Measurements from ENCODE around the gene TBC1D2. TPM values are rescaled to one million over a fixed set of nuclear protein-coding genes. Genes with fewer than 3 reads are reported as not detected.

TBC1D2 gene, protein sequence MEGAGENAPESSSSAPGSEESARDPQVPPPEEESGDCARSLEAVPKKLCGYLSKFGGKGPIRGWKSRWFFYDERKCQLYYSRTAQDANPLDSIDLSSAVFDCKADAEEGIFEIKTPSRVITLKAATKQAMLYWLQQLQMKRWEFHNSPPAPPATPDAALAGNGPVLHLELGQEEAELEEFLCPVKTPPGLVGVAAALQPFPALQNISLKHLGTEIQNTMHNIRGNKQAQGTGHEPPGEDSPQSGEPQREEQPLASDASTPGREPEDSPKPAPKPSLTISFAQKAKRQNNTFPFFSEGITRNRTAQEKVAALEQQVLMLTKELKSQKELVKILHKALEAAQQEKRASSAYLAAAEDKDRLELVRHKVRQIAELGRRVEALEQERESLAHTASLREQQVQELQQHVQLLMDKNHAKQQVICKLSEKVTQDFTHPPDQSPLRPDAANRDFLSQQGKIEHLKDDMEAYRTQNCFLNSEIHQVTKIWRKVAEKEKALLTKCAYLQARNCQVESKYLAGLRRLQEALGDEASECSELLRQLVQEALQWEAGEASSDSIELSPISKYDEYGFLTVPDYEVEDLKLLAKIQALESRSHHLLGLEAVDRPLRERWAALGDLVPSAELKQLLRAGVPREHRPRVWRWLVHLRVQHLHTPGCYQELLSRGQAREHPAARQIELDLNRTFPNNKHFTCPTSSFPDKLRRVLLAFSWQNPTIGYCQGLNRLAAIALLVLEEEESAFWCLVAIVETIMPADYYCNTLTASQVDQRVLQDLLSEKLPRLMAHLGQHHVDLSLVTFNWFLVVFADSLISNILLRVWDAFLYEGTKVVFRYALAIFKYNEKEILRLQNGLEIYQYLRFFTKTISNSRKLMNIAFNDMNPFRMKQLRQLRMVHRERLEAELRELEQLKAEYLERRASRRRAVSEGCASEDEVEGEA
- 23.7 and 25.6 TPM in 2 replicates for total RNA-seq
- long read RNA-seq, transcript TBC1D2-205 (13 exons, 3,349 nt), result major isoform, 30 of 49 reads
- long read RNA-seq, partial matches to known transcripts, result 9 of 49 reads
- long read RNA-seq, other reads (novel, unspliced or antisense), result 3 of 49 reads

DNA sequence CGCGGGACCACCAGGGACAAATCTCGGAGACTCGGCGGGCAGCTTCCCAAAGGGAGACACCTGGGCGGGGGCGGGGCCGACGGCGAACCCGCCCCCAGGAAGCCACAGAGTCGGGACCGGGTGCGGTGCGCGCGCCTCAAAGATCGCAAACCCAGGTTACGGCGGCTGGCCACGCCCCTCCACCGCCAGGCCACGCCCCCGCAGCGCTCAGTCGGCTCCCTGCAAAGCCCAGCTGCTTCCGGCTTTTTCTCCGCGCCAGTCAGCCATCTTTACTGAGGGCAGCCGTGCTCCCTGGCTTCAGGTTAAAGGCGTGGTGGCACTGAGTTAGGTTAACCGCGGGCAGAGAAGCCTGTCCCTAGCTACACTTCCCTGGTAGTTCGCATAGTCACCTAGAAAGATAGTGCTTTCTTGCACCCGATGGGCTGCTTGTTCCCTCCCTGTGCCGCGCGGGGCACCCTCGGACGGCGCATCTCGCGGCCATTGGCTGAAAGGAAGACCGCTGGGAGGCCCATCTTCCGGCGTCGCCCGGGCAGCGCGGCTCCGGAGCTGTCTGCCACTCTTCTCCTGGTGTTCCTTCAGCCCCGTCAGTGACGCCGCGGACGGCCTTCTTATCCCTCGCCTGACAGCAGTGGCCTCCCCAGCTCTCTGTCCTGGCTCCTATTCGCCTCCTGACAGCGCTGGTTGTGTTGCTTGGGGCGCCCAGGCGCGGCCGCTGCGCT, at the start of gene TBC1D2:
TSS of gene TBC1D2 (minus strand) at position 72 of the 719 bp plus-strand sequence. CDS start 108 bp downstream, outside the sequence.
- no peak for TF ChIP-seq CTCF (IDR thresholded peaks at IDR 0.05)
- peaks cover 52% of the 10 kb centered on the region for H3K4me1 Mint-ChIP-seq (ENCODE audit: unreplicated experiment)
- no peaks in the 10 kb centered on the region for H3K9me3 Mint-ChIP-seq (ENCODE audit: unreplicated experiment)
- H3K27me3 Mint-ChIP-seq (ENCODE audit: unreplicated experiment), result no peaks in the 10 kb centered on the region
- H3K27ac Mint-ChIP-seq (ENCODE audit: unreplicated experiment), result peak within 1 kb of the TSS; percentile 99
- peak; percentile 98 for DNase-seq (ENCODE audit: extremely low spot score, unreplicated experiment)
- peak within 1 kb of the TSS; percentile 92 for H3K4me3 Mint-ChIP-seq (ENCODE audit: unreplicated experiment)
- no peaks in the 10 kb centered on the region for H3K36me3 Mint-ChIP-seq (ENCODE audit: unreplicated experiment)

- TF ChIP-seq CTCF (IDR thresholded peaks at IDR 0.05), result no peak
- H3K4me3 Mint-ChIP-seq (ENCODE audit: unreplicated experiment), result no peak overlapping the region
- H3K27me3 Mint-ChIP-seq (ENCODE audit: unreplicated experiment), result peaks cover 12% of the 10 kb centered on the region
- no peaks in the 10 kb centered on the region for H3K4me1 Mint-ChIP-seq (ENCODE audit: unreplicated experiment)
- H3K9me3 Mint-ChIP-seq (ENCODE audit: unreplicated experiment), result no peaks in the 10 kb centered on the region
- no peak for DNase-seq (ENCODE audit: extremely low spot score, unreplicated experiment)
- no peak overlapping the region for H3K27ac Mint-ChIP-seq (ENCODE audit: unreplicated experiment)
- H3K36me3 Mint-ChIP-seq (ENCODE audit: unreplicated experiment), result no peaks in the 10 kb centered on the region
Measured at GRCh38 chr9:98304381-98304780, 48.9 kb upstream of the TBC1D2 start.

DNA sequence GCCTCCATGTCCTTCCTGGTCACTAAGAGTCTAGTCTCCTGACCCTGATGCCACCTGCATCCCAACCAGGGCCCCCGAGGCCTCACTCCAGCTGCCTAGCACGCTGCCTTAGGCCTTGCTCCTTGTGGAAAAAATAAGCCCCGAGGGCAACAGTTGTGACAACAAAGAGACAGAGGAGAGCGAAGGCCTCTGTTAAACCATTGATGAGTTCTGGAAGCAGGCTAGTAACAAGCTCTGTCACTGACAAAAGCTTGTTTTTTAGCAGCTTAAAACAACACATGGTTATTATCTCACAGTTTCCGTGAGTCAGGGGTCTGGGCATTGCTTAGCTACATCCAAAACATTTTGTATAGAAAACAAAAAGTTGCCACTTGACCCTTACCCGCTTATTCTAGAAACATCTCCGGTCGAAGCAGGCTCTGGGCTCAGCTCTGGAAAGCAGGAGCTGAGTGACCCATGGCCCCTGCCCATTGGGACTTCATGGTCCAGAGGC, 48.2 kb upstream of the TBC1D2 start:
- no peaks in the 10 kb centered on the region for H3K36me3 Mint-ChIP-seq (ENCODE audit: unreplicated experiment)
- no peak overlapping the region for H3K4me3 Mint-ChIP-seq (ENCODE audit: unreplicated experiment)
- H3K27me3 Mint-ChIP-seq (ENCODE audit: unreplicated experiment), result peaks cover 10% of the 10 kb centered on the region
- no peak for TF ChIP-seq CTCF (IDR thresholded peaks at IDR 0.05)
- H3K4me1 Mint-ChIP-seq (ENCODE audit: unreplicated experiment), result no peaks in the 10 kb centered on the region
- no peaks in the 10 kb centered on the region for H3K9me3 Mint-ChIP-seq (ENCODE audit: unreplicated experiment)
- DNase-seq (ENCODE audit: extremely low spot score, unreplicated experiment), result no peak
- no peak overlapping the region for H3K27ac Mint-ChIP-seq (ENCODE audit: unreplicated experiment)

DNA sequence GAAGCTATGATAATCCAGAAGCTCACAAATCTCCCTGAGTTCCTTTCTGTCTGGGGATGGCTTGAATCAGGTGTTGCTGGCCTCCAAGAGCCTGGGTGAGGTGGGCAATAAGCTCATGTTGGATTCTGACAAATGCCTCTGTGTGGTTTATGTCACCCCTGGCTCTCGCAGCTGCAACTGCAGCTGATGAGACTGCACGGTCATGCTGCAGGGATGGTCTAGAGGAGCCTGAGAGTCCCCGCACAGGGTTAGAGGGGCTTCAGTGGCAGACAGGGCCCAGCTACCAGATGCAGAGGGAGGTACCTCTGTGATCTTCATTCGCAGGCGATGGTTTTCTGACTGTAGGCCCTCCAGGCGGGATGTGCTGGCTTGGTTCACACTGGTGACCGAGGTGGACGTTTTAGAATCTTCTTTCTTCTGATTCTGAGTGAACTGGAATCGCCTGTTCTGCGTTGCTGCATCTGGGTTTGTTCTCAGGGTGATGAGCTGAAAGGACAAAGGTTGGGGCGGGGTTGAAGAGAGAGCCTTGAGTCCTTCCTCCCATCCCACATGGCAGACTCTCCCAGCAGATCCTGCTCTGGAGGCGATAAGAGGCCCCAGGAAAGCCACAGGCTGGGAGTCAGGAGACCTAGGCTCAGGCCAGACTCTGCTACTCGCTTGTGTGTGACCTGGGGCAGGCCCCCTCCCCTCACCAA, 47.6 kb upstream of the TBC1D2 start:
- Mint-ChIP-seq H3K36me3 (ENCODE audit: unreplicated experiment) (no peaks in the 10 kb centered on the region), H3K9me3 (ENCODE audit: unreplicated experiment) (no peaks in the 10 kb centered on the region), H3K27ac (ENCODE audit: unreplicated experiment) (no peak overlapping the region), H3K27me3 (ENCODE audit: unreplicated experiment) (peaks cover 10% of the 10 kb centered on the region), H3K4me1 (ENCODE audit: unreplicated experiment) (no peaks in the 10 kb centered on the region), H3K4me3 (ENCODE audit: unreplicated experiment) (no peak overlapping the region)
- TF ChIP-seq CTCF (IDR thresholded peaks at IDR 0.05), result no peak
- DNase-seq (ENCODE audit: extremely low spot score, unreplicated experiment), result no peak
